B cell (primary cell): ENCODE results near the gene CIC. TPM values are rescaled to one million over a fixed set of nuclear protein-coding genes. Genes with fewer than 3 reads are reported as not detected.

ENCODE experiments used
- ATAC-seq: fragments of 200-7000 bp; cut with Tn5 transposase; one replicate; pipeline ENCODE4 v1.10.0; 2021; ENCODE audit warnings: low read depth, mild to moderate bottlenecking, moderate number of reproducible peaks, moderate library complexity
- CTCF ChIA-PET: fragments of 350-600 bp; sonication (Branson Sonifier 250); formaldehyde crosslinking; loops from one replicate; lab custom pipeline; 2021; ENCODE audit warnings: antibody characterized with exemption, inconsistent platforms; lab: Charles Lee
- POLR2A ChIA-PET: fragments of 350-600 bp; sonication (Branson Sonifier 250); formaldehyde crosslinking; loops from one replicate; lab custom pipeline; 2021; ENCODE audit warnings: antibody characterized with exemption; lab: Charles Lee
- DNase-seq: peaks from one replicate; pipeline ENCODE4 v3.0.0; 2013
- H2AFZ ChIP-seq: 2 replicates; pipeline ENCODE4 v1.6.1; 2012; ENCODE audit warnings: mild to moderate bottlenecking, low read depth, low read length; ENCODE audit not compliant: insufficient read depth, poor library complexity, severe bottlenecking
- H3K27ac ChIP-seq, 2 donors: 1 replicate in 1 of 2; 2 replicates in 1 of 2; pipeline ENCODE4 v1.5.1; 2012 to 2013; ENCODE audit warnings: low read length in 2 of 2, mild to moderate bottlenecking in 2 of 2, moderate library complexity in 1 of 2
- H3K27me3 ChIP-seq, 4 experiments: fragments of 200-600 bp in 1 of 4; sonication (generic) in 1 of 4; replicated peaks in 1 of 4; 1 replicate in 2 of 4; 2 replicates in 2 of 4; pipeline versions ENCODE4 v1.6.1 to v1.7.0; 2013 to 2016; ENCODE audit warnings: low read length in 3 of 4, mild to moderate bottlenecking in 2 of 4, mixed read lengths in 1 of 4, moderate library complexity in 1 of 4; ENCODE audit not compliant: insufficient read depth in 4 of 4, control insufficient read depth in 3 of 4; ENCODE audit errors: control extremely low read depth in 1 of 4
- H3K36me3 ChIP-seq, 2 experiments: replicated peaks in 1 of 2; 1 replicate in 1 of 2; 2 replicates in 1 of 2; pipeline versions ENCODE4 v1.6.1 to v1.7.1; 2013; ENCODE audit warnings: low read length in 1 of 2; ENCODE audit not compliant: insufficient read depth in 2 of 2, control insufficient read depth in 1 of 2; ENCODE audit errors: control extremely low read depth in 1 of 2, extremely low read depth in 1 of 2
- H3K4me1 ChIP-seq, 2 donors: fragments of 200-600 bp in 1 of 2; sonication (generic) in 1 of 2; 1 replicate in 1 of 2; 2 replicates in 1 of 2; pipeline versions ENCODE4 v1.5.1 to v1.6.1; 2013 to 2017; ENCODE audit warnings: low read length in 2 of 2; ENCODE audit not compliant: control insufficient read depth in 2 of 2, insufficient read depth in 2 of 2
- H3K4me2 ChIP-seq: replicated peaks from 2 replicates; pipeline ENCODE3; 2012; ENCODE audit warnings: mild to moderate bottlenecking, low read depth, low read length; ENCODE audit not compliant: poor library complexity, severe bottlenecking
- H3K4me3 ChIP-seq, 5 experiments: fragments of 200-600 bp in 1 of 5; sonication (generic) in 1 of 5; 1 replicate in 3 of 5; 2 replicates in 2 of 5; pipeline versions ENCODE4 v1.5.1 to v1.7.0; 2011 to 2016; ENCODE audit warnings: low read length in 4 of 5, mild to moderate bottlenecking in 4 of 5, low read depth in 2 of 5, control low read depth in 1 of 5, moderate library complexity in 1 of 5; ENCODE audit not compliant: insufficient read depth in 1 of 5; ENCODE audit errors: control extremely low read depth in 1 of 5, extremely low read depth in 1 of 5
- H3K79me2 ChIP-seq: fragments of 200-600 bp; sonication (generic); one replicate; pipeline ENCODE4 v1.6.0; 2016; ENCODE audit warnings: low read length; ENCODE audit not compliant: control insufficient read depth, insufficient read depth
- H3K9ac ChIP-seq: fragments of 200-600 bp; sonication (generic); 2 replicates; pipeline ENCODE4 v1.6.1; 2017; ENCODE audit warnings: mild to moderate bottlenecking, low read length, moderate library complexity
- H3K9me3 ChIP-seq, 3 donors: one replicate each; pipeline versions ENCODE4 v1.6.1 to v1.7.1; 2013; ENCODE audit warnings: low read length in 2 of 3; ENCODE audit not compliant: control insufficient read depth in 2 of 3, insufficient read depth in 1 of 3; ENCODE audit errors: control extremely low read depth in 1 of 3
- H4K20me1 ChIP-seq: 2 replicates; pipeline ENCODE4 v1.6.0; 2012; ENCODE audit warnings: mild to moderate bottlenecking, low read length; ENCODE audit not compliant: insufficient read depth, control insufficient read depth, poor library complexity, severe bottlenecking
- H3K27ac Mint-ChIP-seq: one replicate; pipeline ENCODE4 v1.8.0; 2021; ENCODE audit warnings: mixed read lengths
- H3K27me3 Mint-ChIP-seq: one replicate; pipeline ENCODE4 v1.8.0; 2021; ENCODE audit warnings: mixed read lengths
- H3K4me1 Mint-ChIP-seq: one replicate; pipeline ENCODE4 v1.8.0; 2021; ENCODE audit warnings: mixed read lengths
- H3K4me3 Mint-ChIP-seq: one replicate; pipeline ENCODE4 v1.8.0; 2021; ENCODE audit warnings: mixed read lengths
- H3K9me3 Mint-ChIP-seq: one replicate; pipeline ENCODE4 v1.8.0; 2022; ENCODE audit warnings: mixed read lengths; ENCODE audit not compliant: insufficient read depth
- EZH2 ChIP-seq: IDR thresholded peaks from 2 replicates; pipeline ENCODE4 v1.6.1; 2012; ENCODE audit warnings: borderline replicate concordance, low read depth, mild to moderate bottlenecking, moderate library complexity, low read length; ENCODE audit not compliant: insufficient read depth, poor library complexity, severe bottlenecking
- WGBS: methylation state at CpG from one replicate; pipeline ENCODE4 v1.1.5; 2013; ENCODE audit warnings: missing lambda C conversion rate; ENCODE audit not compliant: insufficient coverage; 5-methylcytosine and 5-hydroxymethylcytosine counted together
- intact Hi-C: fragments of 100-400 bp; cut with micrococcal nuclease; formaldehyde crosslinking; loops from one replicate; pipeline ENCODE4 v1.10.0; 2022
- polyA plus RNA-seq: library from polyadenylated mRNA; depleted of rRNA; stranded (reverse); fragments of >200 nt; gene quantifications from 2 replicates; pipeline ENCODE4 v1.2.3, GENCODE V29; 2012
- total RNA-seq, 2 donors: library from RNA; stranded (reverse); fragments of 120-200 nt in 1 of 2; gene quantifications; 1 replicate in 1 of 2; 2 replicates in 1 of 2; pipeline versions ENCODE4 v1.2.3 to v1.2.4, GENCODE V29; 2013 to 2022
- TF ChIP-seq, protein P1 (sequence below): fragments of 200-600 bp; IDR thresholded peaks from one replicate; pipeline ENCODE4 v1.8.0; 2022; ENCODE audit warnings: antibody characterized with exemption, mild to moderate bottlenecking

The CIC gene
- total and polyA plus RNA-seq, 2 donors (not counting 1 experiment from before 2014, with no cell fraction given): 75.7 to 119 TPM

DNA sequence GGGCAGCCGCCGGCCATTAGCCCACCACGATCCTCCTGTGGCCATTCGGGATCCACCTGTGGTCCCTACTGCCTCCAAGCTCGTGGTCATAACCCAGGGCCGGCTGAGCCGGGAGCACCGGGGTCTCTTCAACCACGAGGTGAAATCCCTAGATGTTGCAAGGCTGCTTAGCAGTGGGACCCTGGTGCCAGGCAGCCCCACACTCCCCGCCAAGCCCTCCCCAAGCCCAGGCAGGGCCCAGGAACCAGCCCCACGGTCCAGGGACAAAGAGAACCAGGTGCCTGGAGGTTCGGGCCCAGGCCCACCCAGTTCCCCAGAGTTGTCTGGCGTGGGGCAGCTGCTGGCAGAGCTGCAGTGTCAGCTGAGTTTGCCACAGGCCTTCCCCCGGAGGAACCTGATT is 40.6 kb downstream of the CIC start:
- no peaks in the 10 kb centered on the region for H3K9me3 Mint-ChIP-seq

DNA sequence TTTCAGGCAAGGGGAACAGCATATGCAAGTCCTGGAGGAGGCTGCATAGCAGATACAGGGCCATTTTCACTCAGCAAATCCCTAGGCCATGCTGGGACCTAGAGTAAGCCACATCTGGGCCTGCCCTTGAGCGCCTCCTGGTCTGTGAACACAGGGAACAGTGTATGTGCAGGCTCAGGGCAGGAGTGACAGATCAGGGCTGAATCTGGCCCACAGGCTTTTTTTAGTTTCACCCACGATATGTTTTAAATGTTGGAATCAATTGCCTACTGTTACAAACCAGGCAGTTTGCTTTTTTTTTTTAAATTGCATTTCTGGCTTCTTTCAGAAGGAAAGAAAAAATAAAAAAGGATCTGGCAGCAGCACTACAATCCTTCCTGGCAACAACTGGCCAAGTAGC is 42.6 kb downstream of the CIC start:
- DNase-seq: no peak
- POLR2A ChIA-PET: no interaction called here
- CTCF ChIA-PET: no interaction called here

More for the DNA sequence above, 40.6 kb downstream of the CIC start:
- no peaks in the 10 kb centered on the region for H3K79me2 ChIP-seq
- no peak overlapping the region for H3K4me2 ChIP-seq
- Mint-ChIP-seq H3K4me1 (peaks cover 11% of the 10 kb centered on the region), H3K27ac (no peak overlapping the region), H3K4me3 (no peak overlapping the region), H3K27me3 (peaks cover 22% of the 10 kb centered on the region)
- DNase-seq (no peak), ATAC-seq (no peak)
- CTCF ChIA-PET: interaction anchor here (1.2 kb wide), 1 partner anchor 157 kb away, joined by 4 read pairs; no protein-coding TSS in a partner anchor
- H3K9me3 ChIP-seq: peaks cover 0 to 8% (median 0%) of the 10 kb centered on the region in 3 donors
- intact Hi-C loops: no loop called here
- peaks cover 14 to 16% of the 10 kb centered on the region in 2 donors for H3K4me1 ChIP-seq
- no peak overlapping the region for H3K4me3 ChIP-seq
- H4K20me1 ChIP-seq: no peaks in the 10 kb centered on the region
- WGBS: 92% methylated on average over 14 of the region's 14 CpGs
- H3K27me3 ChIP-seq: peaks cover 0 to 35% (median 17%) of the 10 kb centered on the region in 4 experiments
- H3K27ac ChIP-seq: no peak overlapping the region
- H3K36me3 ChIP-seq: no peaks in the 10 kb centered on the region
- no peak overlapping the region for H3K9ac ChIP-seq
- TF ChIP-seq, protein P1, sequence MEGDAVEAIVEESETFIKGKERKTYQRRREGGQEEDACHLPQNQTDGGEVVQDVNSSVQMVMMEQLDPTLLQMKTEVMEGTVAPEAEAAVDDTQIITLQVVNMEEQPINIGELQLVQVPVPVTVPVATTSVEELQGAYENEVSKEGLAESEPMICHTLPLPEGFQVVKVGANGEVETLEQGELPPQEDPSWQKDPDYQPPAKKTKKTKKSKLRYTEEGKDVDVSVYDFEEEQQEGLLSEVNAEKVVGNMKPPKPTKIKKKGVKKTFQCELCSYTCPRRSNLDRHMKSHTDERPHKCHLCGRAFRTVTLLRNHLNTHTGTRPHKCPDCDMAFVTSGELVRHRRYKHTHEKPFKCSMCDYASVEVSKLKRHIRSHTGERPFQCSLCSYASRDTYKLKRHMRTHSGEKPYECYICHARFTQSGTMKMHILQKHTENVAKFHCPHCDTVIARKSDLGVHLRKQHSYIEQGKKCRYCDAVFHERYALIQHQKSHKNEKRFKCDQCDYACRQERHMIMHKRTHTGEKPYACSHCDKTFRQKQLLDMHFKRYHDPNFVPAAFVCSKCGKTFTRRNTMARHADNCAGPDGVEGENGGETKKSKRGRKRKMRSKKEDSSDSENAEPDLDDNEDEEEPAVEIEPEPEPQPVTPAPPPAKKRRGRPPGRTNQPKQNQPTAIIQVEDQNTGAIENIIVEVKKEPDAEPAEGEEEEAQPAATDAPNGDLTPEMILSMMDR: no peak
- no peak for TF ChIP-seq EZH2
- POLR2A ChIA-PET: no interaction called here
- no peak overlapping the region for H2AFZ ChIP-seq

More for the DNA sequence above, 42.6 kb downstream of the CIC start:
- Histone ChIP-seq H3K4me1 (peaks cover 14 to 19% of the 10 kb centered on the region in 2 donors), H2AFZ (no peak overlapping the region), H3K27ac (no peak overlapping the region), H3K27me3 (peaks cover 0 to 40% (median 17%) of the 10 kb centered on the region in 4 experiments), H3K79me2 (no peaks in the 10 kb centered on the region), H3K9me3 (peaks cover 0 to 9% (median 0%) of the 10 kb centered on the region in 3 donors), H4K20me1 (no peaks in the 10 kb centered on the region), H3K9ac (no peak overlapping the region), H3K4me3 (no peak overlapping the region), H3K4me2 (no peak overlapping the region), H3K36me3 (no peaks in the 10 kb centered on the region)
- H3K27ac Mint-ChIP-seq: no peak overlapping the region
- peaks cover 11% of the 10 kb centered on the region for H3K4me1 Mint-ChIP-seq
- intact Hi-C loops: no loop called here
- TF ChIP-seq EZH2: no peak
- TF ChIP-seq, protein P1: no peak
- no peak overlapping the region for H3K4me3 Mint-ChIP-seq
- 80% methylated on average over 1 of the region's 2 CpGs for WGBS
- ATAC-seq: no peak
- H3K27me3 Mint-ChIP-seq: peaks cover 28% of the 10 kb centered on the region
- H3K9me3 Mint-ChIP-seq: no peaks in the 10 kb centered on the region
